Measurements from ENCODE around the gene UGT1A1. TPM values are rescaled to one million over a fixed set of nuclear protein-coding genes. Genes with fewer than 3 reads are reported as not detected.

The UGT1A1 gene
- total RNA-seq, 1 experiment from 2014 or later, result not detected

DNA sequence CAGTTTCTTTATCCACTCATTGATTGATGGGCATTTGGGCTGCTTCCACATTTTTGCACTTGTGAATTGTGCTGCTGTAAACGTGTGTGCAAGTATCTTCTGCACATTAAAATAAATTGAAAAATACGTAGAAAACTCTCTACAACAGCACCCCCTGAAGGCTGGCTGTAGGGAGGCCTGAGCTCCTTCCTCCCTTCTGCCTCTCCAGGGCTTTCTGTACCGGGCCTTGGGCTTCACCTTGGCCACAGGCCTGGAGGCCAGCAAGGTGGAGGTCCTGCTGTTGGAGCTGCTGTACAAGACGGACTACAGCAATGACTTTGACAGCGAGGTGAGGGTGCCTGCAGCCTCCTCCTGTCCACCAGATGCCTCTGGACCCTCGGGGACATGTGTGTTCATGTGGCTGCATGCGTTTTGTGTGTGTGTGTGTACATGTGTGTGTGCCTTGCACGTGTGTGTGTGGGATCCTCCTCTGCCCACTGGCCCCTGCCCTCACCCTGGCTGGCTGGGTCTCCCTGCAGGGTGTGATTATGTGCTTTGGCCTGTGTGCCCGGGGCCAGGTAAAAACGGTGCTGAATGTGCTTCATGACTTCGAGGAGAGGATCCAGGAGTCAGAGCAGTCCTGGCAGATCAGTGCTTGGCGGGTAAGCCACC, 47.3 kb downstream of the UGT1A1 start:
- in situ Hi-C loops (cut with HindIII; ENCODE audit: low pct_unique_long_range_greater_than_20kb, low sequenced_read_pairs), result no loop called here
- no peak for DNase-seq (ENCODE audit: low read depth, low spot score)

DNA sequence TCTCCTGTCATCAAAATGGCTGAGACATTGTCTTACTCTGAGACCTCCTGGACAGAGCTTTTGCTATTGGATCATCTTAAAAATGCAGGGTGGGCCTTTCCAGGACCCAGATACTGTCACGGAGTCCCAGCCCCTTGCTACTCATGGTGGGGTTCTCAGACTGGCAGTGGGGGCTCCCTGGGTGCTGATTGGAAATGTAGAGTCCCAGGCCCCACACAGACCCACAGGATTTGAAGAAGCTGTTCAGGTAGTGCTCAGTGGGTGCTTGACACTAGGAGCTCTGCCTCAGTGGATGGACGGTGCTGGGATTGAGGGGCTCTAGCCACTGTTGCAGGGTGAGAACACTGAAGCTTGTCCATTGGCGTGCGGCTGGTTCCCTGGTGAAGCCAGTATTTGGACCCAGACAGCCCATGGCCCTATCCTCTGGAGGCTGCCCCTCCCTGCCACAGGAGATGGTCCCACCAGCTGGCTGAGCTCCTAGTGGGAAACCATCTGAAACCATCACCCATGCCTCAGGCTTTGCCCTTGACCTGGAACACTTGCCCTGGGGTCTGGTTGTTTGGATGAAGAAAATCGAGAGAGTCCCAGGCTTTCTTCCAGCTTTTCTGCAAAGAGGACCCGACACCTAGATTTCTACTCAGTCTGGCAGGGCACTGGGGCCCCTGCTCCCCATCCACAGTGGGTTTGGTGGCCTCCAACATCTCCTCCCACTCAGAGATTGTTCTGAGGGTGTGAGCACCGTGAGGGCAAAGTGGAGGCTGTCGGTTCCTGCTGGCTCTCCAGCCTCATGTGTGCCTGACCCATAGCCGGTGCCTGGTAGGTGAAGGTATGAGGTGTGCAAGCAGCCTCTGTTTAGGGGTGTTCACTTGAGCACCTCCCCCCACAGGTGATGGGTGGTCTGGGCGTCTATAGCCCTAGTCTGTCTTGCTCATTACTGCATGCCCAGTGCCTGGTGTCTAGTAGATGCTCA, 48.2 kb downstream of the UGT1A1 start:
- no peak for DNase-seq (ENCODE audit: low read depth, low spot score)
- in situ Hi-C loops (cut with HindIII; ENCODE audit: low pct_unique_long_range_greater_than_20kb, low sequenced_read_pairs), result no loop called here

- in situ Hi-C loops (cut with HindIII; ENCODE audit: low pct_unique_long_range_greater_than_20kb, low sequenced_read_pairs), result no loop called here
- no peak for DNase-seq (ENCODE audit: low read depth, low spot score)
These were observed 50.3 kb downstream of the UGT1A1 start for GRCh38 chr2:233810385-233810784.

DNA sequence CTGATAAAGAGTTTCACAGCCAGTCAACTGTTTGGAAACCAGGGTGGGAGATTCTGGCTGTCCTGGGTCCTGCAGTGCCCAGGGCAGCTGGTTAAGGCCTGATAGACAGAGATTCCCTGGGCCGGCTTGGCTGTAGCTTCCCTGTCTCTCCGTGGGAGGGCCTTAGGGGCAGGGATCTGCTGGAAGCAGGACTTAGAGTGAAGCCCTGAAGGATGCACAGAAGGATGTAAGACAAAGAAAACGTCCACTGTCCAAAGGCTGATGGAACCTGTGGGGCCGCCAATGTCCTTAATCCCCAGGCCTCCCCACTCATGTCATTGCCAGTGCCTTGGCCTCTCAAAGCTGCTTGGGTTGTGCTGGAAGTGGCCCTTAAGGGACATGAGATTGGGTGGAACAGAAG, 51.0 kb downstream of the UGT1A1 start:
- no peak for DNase-seq (ENCODE audit: low read depth, low spot score)
- in situ Hi-C loops (cut with HindIII; ENCODE audit: low pct_unique_long_range_greater_than_20kb, low sequenced_read_pairs), result no loop called here

DNA sequence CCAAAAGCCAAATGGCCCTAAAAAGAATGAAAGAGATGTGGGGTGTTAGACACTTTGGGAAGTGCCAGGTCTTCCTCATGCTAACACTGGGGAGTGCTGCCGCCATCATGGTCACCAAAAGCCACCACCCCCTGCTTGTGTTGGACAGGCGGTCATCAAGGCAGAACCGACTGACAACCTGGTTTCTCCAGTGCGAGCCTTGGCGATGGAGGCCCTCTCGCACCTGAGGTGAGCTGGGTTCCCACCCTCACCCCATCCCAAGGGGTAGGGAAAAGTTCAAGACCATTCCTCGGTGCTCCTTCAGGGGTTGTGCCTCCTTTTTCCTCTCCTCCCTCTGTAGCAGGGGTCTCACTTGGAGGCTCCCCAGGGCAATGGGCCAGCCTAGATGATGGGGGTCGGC, 51.7 kb downstream of the UGT1A1 start:
- in situ Hi-C loops (cut with HindIII; ENCODE audit: low pct_unique_long_range_greater_than_20kb, low sequenced_read_pairs), result no loop called here
- DNase-seq (ENCODE audit: low read depth, low spot score), result no peak

DNA sequence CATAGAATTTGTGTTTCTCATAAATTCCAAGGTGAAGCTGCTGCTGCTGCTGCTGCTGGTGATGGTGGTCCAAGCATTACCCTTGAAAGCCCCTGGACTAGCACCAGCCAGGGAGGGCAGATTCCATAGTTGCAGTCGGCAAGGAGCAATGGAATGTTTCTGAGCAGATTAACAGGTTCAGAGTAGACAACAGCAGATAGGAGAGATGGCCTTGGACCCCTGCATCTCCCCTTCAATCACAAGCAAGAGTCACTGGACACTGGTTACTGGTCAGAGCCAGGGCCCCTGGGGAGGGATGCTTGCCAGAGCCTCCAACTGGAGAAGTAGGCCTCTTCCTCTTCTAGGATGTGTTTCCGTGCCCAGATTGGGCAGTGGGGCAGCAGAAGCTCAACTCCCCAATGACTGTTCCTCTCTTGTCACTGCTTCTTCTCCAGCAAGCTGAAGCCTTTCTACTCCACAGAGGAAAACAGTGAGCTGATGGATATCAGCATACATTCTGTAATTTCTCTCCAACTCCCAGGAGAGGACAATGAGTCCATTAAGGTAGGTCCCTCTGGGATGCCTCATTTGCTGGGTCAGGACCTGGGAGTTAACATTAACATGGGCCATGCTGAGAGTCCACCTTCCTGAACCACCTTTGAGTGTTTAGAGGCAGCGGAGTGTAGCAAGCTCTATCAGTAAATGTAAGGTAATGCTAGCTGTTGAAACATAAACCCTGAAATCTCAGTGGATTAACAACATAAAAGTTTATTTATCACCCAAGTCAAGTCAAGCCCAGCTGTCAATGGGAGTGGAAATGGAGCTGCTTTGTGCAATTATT, 53.4 kb downstream of the UGT1A1 start:
- no peak for DNase-seq (ENCODE audit: low read depth, low spot score)
- in situ Hi-C loops (cut with HindIII; ENCODE audit: low pct_unique_long_range_greater_than_20kb, low sequenced_read_pairs), result no loop called here

GRCh38 chr2:233814056-233814835, 54.2 kb downstream of the UGT1A1 start:
- in situ Hi-C loops (cut with HindIII; ENCODE audit: low pct_unique_long_range_greater_than_20kb, low sequenced_read_pairs), result no loop called here
- DNase-seq (ENCODE audit: low read depth, low spot score), result peak; percentile 60

GRCh38 chr2:233815861-233816260, 55.8 kb downstream of the UGT1A1 start:
- in situ Hi-C loops (cut with HindIII; ENCODE audit: low pct_unique_long_range_greater_than_20kb, low sequenced_read_pairs), result no loop called here
- no peak for DNase-seq (ENCODE audit: low read depth, low spot score)

DNA sequence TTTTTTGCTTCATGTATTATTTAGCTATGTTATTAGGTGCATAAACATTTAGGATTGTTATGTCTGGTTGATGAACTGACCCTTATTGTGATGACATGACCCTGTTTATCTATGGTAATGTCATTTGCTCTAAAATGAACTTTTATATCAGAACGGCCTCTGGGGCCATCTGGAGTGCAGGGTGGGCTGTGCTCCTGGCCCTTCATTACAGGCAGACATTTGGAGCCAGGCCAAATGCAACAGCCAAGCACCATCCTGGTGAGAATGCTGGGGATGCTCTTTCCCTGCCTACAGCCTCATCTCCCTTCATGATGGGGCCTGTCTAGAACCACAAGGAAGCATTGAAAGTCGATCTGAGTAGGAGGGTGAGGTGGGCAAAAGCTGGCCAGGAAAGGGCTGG, 56.3 kb downstream of the UGT1A1 start:
- no peak for DNase-seq (ENCODE audit: low read depth, low spot score)
- in situ Hi-C loops (cut with HindIII; ENCODE audit: low pct_unique_long_range_greater_than_20kb, low sequenced_read_pairs), result no loop called here

GRCh38 chr2:233816771-233817170, 56.7 kb downstream of the UGT1A1 start:
- no peak for DNase-seq (ENCODE audit: low read depth, low spot score)
- in situ Hi-C loops (cut with HindIII; ENCODE audit: low pct_unique_long_range_greater_than_20kb, low sequenced_read_pairs), result no loop called here

GRCh38 chr2:233817361-233817911, 57.4 kb downstream of the UGT1A1 start:
- DNase-seq (ENCODE audit: low read depth, low spot score), result no peak
- in situ Hi-C loops (cut with HindIII; ENCODE audit: low pct_unique_long_range_greater_than_20kb, low sequenced_read_pairs), result no loop called here

DNA sequence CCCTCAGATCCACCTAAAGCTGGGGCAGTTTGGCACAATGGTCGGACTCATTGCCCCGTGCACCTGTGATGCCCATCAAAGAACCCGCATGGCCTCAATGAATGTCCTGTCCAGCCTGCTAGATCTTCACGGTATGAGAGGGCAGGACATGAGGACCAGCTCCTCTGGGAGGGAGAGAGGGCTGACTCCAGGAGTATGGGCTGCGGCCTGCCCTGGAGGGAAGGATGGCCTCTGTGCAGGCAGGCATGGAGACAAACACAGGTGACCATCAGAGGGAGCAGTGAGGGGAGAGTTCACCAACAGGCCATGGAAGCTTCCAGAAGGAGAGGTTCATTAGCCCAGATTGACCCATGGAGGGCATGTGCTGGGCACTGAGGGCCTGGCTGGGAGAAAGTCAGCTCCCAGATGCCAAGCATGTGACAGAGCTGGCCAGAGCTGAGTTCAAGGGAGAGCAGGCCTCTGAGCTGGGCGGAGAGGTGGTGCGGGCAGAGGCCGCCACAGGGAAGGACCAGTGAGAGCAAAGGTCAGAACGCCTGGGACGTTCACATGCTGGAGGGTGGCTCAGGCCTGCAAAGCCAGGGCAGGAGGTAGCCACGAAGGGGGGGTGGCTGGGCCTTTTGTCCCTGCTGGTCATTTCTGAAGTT, 58.0 kb downstream of the UGT1A1 start:
- in situ Hi-C loops (cut with HindIII; ENCODE audit: low pct_unique_long_range_greater_than_20kb, low sequenced_read_pairs), result no loop called here
- no peak for DNase-seq (ENCODE audit: low read depth, low spot score)

DNA sequence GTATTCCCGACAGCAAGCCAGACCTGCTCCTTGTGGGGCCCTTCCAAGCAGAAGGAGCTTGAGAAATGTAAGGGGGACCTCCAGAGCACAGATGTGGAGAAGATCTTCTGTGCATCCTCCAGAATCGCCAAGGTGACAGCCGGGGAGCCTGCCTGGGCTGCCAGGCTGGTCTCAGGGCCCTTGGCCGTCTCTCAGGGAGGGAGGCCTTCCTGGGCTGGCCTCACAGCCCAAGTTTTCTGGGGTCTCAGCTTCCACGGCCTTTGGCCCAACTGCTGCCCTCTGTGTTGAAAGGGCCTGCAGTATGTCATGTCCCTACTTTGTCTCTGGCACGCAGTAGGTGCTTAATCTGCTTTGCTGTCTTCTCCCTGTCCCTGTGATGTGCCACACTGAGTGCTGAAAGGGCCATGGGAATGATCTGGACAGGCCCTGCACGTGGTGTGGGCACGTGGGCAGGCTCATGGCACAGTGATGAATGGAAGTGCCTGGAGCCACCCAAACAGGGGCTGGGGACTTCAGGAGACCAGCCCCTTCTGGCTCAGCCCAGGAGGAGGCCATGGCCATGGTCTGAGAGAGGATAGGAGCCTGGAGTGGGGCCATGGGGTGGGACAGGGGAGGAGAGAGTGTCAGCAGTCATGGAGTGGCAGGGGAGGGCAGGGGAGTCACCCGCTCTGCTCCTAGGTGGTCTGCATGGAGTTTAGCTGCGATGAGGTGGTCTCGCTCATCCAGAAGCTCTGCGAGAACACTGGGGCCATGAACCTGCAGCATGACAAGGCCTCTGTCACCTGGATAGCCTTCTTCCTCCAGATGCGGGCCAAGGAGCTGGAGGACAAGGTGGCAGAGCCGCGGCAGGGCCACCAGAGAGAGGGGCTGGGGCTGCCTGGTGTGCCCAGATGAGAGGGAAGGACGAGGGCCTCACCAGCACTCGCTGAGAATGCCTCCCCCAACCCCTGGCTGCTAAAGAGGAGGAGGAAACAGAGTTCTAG, 58.9 kb downstream of the UGT1A1 start:
- in situ Hi-C loops (cut with HindIII; ENCODE audit: low pct_unique_long_range_greater_than_20kb, low sequenced_read_pairs), result no loop called here

DNA sequence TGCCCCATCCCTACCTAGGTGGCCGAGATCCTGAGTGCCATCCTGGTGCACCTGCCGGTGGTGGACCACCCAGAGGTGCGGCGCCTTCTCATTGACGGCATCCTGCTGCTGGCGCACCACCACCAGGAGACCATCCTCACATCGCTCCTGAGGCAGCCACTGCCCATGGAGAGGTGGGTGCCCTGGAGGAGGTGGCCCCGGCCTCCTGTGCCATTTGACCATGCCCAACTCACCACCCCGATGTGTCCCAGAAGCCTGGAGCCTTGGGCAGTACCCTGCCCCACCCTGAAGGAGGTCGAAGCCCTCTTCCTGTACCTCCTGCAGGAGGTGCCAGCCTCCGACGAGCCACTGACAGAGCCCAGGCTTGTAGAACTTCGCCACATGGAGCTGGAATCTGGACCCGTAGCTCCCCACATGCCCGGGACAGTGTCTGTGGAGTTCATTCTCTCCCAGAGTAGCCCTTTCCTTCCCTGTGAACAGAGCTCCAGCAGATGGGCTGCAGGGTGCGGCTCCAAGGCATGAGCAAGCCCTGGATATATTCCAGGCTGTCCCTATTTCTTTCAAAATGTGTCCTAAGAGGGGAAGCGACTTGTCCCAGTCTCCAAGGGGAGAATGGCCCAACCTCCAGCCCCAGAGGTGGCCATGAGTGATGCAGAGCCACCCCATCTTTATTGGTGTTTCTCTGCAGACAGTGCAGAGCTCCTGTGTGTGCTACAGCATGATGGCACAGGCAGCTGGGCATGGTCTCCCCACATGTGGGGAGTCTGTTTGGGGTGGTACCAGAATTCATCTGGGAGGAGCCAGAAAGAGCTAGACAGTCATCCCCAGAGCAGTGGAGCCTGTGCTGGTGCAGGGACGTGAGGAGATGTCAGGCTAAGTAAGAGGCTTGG, 60.1 kb downstream of the UGT1A1 start:
- in situ Hi-C loops (cut with HindIII; ENCODE audit: low pct_unique_long_range_greater_than_20kb, low sequenced_read_pairs), result no loop called here

More for the DNA sequence above, 58.9 kb downstream of the UGT1A1 start:
- no peak for DNase-seq (ENCODE audit: low read depth, low spot score)

GRCh38 chr2:233820774-233821105, 60.7 kb downstream of the UGT1A1 start:
- DNase-seq (ENCODE audit: low read depth, low spot score), result no peak
- in situ Hi-C loops (cut with HindIII; ENCODE audit: low pct_unique_long_range_greater_than_20kb, low sequenced_read_pairs), result no loop called here

More for the DNA sequence above, 60.1 kb downstream of the UGT1A1 start:
- DNase-seq (ENCODE audit: low read depth, low spot score), result no peak

Measured in SK-MEL-5 (cell line).